ENCODE results near the gene IGSF21.

GRCh38 chr1:18239671-18240070 lies 132.1 kb downstream of the IGSF21 start:
- TF ChIP-seq CTCF (IDR thresholded peaks at IDR 0.05; ENCODE audit: low read length) (no peak), EZH2 (IDR thresholded peaks at IDR 0.05; ENCODE audit: borderline replicate concordance, low read length) (no peak)

Measured in OCI-LY1 (cell line).